HFFc6 (cell line): ENCODE measurements around the gene XRCC2. TPM values are rescaled to one million over a fixed set of nuclear protein-coding genes. Genes with fewer than 3 reads are reported as not detected.
A peak's percentile ranks its signal among the peaks of the same experiment; 100 is the strongest.

ENCODE experiments used
- DNase-seq: peaks from one replicate; pipeline ENCODE4 v3.0.0-alpha.2; 2018
- H3K27ac Mint-ChIP-seq: 2 replicates; pipeline ENCODE4 v1.8.0; 2020; ENCODE audit warnings: mild to moderate bottlenecking, mixed read lengths
- H3K27me3 Mint-ChIP-seq: 2 replicates; pipeline ENCODE4 v1.8.0; 2021; ENCODE audit warnings: mild to moderate bottlenecking, moderate library complexity, mixed read lengths; ENCODE audit not compliant: insufficient read depth
- H3K36me3 Mint-ChIP-seq: 2 replicates; pipeline ENCODE4 v1.8.0; 2021; ENCODE audit warnings: low read depth, mixed read lengths
- H3K4me1 Mint-ChIP-seq: 2 replicates; pipeline ENCODE4 v1.8.0; 2020; ENCODE audit warnings: low read depth, mixed read lengths
- H3K4me3 Mint-ChIP-seq: 2 replicates; pipeline ENCODE4 v1.8.0; 2020; ENCODE audit warnings: mild to moderate bottlenecking, moderate library complexity, mixed read lengths
- H3K9me3 Mint-ChIP-seq: 2 replicates; pipeline ENCODE4 v1.8.0; 2020; ENCODE audit warnings: mild to moderate bottlenecking, mixed read lengths
- total RNA-seq, 6 experiments: library from RNA; stranded (reverse); fragmentation: NEBNext Ultra II Directional; extraction: Animal tissue kit (Norgen Biotek cat#: 25700); gene quantifications; 2 replicates in 1 of 6; 3 replicates in 5 of 6; pipeline ENCODE4 v1.2.3, GENCODE V29; 2021
- TF ChIP-seq, protein P1 (sequence below): fragments of 200-600 bp; sonication (generic); IDR thresholded peaks from 2 replicates; pipeline ENCODE4 v1.5.0; 2021; ENCODE audit warnings: antibody characterized with exemption, mild to moderate bottlenecking

The XRCC2 gene
- total RNA-seq, 6 experiments from 2014 or later: 1.8 to 3.8 (median 3.4) TPM

DNA sequence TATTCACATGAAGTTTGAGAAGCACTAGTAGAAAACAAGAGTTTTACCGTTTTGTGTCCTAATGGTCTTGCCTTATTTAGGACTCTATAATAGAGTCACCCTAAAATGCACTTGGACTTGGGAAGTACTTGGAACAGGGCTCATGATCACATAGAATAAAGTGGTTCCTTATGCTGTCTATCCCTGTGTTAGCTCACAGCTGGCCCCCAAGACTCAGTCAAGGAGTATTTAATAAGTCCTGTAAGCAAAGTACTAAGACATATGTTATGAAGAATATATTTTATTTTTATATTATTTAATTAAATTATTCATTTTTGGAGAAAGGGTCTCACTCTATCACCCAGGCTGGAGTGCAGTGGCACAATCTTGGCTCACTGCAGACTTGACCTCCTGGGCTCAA lies 54.5 kb downstream of the XRCC2 start:
- H3K27me3 Mint-ChIP-seq: no peaks in the 10 kb centered on the region; the same call in 1 of the 2 replicates
- 0 out of 2 replicates have a peak, but pooled peaks cover 4% of the 10 kb centered on the region for H3K36me3 Mint-ChIP-seq
- DNase-seq: no peak
- TF ChIP-seq, protein P1, sequence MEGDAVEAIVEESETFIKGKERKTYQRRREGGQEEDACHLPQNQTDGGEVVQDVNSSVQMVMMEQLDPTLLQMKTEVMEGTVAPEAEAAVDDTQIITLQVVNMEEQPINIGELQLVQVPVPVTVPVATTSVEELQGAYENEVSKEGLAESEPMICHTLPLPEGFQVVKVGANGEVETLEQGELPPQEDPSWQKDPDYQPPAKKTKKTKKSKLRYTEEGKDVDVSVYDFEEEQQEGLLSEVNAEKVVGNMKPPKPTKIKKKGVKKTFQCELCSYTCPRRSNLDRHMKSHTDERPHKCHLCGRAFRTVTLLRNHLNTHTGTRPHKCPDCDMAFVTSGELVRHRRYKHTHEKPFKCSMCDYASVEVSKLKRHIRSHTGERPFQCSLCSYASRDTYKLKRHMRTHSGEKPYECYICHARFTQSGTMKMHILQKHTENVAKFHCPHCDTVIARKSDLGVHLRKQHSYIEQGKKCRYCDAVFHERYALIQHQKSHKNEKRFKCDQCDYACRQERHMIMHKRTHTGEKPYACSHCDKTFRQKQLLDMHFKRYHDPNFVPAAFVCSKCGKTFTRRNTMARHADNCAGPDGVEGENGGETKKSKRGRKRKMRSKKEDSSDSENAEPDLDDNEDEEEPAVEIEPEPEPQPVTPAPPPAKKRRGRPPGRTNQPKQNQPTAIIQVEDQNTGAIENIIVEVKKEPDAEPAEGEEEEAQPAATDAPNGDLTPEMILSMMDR: no peak
- no peak overlapping the region for H3K27ac Mint-ChIP-seq
- no peaks in the 10 kb centered on the region for H3K9me3 Mint-ChIP-seq
- H3K4me3 Mint-ChIP-seq: no peak overlapping the region
- no peaks in the 10 kb centered on the region for H3K4me1 Mint-ChIP-seq

DNA sequence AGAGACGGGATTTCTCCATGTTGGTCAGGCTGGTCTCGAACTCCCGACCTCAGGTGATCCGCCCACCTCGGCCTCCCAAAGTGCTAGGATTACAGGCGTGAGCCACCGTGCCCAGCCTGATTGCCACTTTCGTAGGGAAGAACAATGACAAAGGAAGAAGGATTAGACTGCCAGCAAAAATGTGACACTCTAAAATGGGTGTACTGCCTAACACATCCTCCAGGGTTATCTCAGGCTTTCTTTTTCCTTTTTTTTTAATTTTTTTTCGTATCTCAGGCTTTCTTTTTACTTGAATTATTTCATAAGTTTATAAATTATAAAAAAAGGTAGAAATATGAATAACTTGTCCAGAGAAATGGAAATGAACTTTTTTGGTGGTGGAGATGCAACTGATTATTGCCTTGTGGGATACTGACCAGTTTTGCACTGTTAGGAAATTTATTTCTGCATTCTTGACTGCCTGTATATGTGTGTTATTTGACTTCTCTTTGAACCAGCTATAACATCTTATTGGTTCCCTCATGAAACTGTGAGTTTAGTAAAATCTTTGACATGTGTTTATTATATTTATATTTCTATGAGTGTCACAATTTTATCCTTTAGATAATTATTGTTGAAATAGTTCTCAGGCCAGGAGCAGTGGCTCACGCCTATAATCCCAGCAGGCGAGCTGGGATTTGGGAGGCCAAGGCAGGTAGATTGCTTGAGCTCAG lies 56.8 kb downstream of the XRCC2 start:
- Mint-ChIP-seq H3K27ac (no peak overlapping the region), H3K27me3 (no peaks in the 10 kb centered on the region; the same call in 1 of the 2 replicates), H3K9me3 (no peaks in the 10 kb centered on the region), H3K4me1 (no peaks in the 10 kb centered on the region), H3K36me3 (0 out of 2 replicates have a peak, but pooled peaks cover 4% of the 10 kb centered on the region), H3K4me3 (no peak overlapping the region)
- TF ChIP-seq, protein P1: peak; percentile 35; the same call in 1 of the 2 replicates
- no peak for DNase-seq

DNA sequence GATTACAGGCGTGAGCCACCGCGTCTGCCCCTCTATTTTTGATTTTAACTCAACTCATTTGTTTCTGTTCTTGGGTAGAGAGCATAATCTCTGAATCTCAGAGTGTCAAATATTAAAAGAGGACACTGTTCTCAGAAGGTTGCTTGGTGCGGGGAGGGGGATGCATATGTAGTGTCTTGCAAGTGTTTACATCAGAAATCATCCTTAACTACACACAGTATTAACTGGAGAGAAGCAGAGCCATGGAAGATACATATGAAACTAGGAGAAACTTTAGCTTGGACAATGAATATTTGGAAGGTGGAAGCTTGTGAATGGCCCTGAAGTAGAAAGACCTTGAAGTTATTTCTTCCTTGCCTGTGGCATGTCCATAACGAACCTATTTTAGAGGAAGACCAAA lies 57.5 kb downstream of the XRCC2 start:
- no peaks in the 10 kb centered on the region for H3K9me3 Mint-ChIP-seq
- no peak overlapping the region for H3K4me3 Mint-ChIP-seq
- DNase-seq: no peak
- H3K27ac Mint-ChIP-seq: no peak overlapping the region
- H3K27me3 Mint-ChIP-seq: no peaks in the 10 kb centered on the region; the same call in 1 of the 2 replicates
- TF ChIP-seq, protein P1: no peak
- no peaks in the 10 kb centered on the region for H3K4me1 Mint-ChIP-seq
- 0 out of 2 replicates have a peak, but pooled peaks cover 4% of the 10 kb centered on the region for H3K36me3 Mint-ChIP-seq

DNA sequence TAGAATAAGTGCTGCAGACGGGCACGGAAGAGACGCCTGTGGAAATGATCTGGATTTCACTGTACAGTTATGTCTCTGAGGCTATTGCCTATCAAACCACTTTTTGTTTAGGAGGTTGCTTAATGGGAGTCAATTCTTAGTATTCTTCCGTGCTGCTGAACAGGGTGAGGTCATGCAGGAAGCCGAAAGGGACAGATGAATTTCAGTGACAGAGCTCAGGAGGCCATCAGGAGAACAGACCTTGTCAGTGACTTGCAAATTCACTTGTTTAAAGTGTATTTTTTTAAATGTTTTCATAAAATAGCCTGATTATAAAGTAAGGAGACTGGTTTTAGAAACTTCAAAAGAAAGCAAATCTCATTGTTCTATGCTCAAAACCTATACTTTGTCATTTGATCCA lies 58.9 kb downstream of the XRCC2 start:
- no peaks in the 10 kb centered on the region for H3K9me3 Mint-ChIP-seq
- H3K27me3 Mint-ChIP-seq: peaks cover 2% of the 10 kb centered on the region; the same call in 1 of the 2 replicates
- 0 out of 2 replicates have a peak, but pooled peaks cover 4% of the 10 kb centered on the region for H3K36me3 Mint-ChIP-seq
- no peak for DNase-seq
- H3K4me3 Mint-ChIP-seq: no peak overlapping the region
- H3K27ac Mint-ChIP-seq: no peak overlapping the region
- TF ChIP-seq, protein P1: no peak
- no peaks in the 10 kb centered on the region for H3K4me1 Mint-ChIP-seq

GRCh38 chr7:152615031-152615741 lies 60.8 kb downstream of the XRCC2 start:
- Mint-ChIP-seq H3K27ac (no peak overlapping the region), H3K4me3 (no peak overlapping the region), H3K4me1 (no peaks in the 10 kb centered on the region), H3K27me3 (peaks cover 4% of the 10 kb centered on the region), H3K9me3 (no peaks in the 10 kb centered on the region), H3K36me3 (0 out of 2 replicates have a peak, but pooled peaks cover under 1% of the 10 kb centered on the region)
- DNase-seq: no peak
- TF ChIP-seq, protein P1: no peak
